ENCODE data around the gene CDH4.

The CDH4 gene

GRCh38 chr20:61487346-61487996 is 235.4 kb downstream of the CDH4 start:
- no peak for DNase-seq
- TF ChIP-seq GATA1 (IDR thresholded peaks at IDR 0.05; ENCODE audit: low read depth, low read length) = no peak
- no peak for TF ChIP-seq POLR2A (IDR thresholded peaks at IDR 0.05; ENCODE audit: low read length)

DNA sequence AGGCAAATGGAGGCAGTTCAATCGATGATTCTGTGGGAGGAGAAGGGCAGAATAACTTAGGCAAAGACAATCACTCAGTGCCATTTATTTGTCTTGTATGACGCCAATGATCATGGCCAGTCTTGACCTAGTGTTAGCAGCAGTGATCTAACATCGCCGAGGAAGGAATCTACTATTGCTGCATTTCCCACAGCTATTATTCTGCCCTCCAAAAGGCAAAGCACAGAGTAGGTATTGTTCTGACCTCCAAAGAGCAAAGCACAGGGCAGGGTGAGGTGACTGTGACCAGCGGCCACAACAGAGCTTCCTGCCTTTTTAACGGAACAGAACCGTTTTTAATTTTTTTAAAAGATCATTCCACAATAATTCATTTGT is 235.9 kb downstream of the CDH4 start:
- no peak for TF ChIP-seq POLR2A (IDR thresholded peaks at IDR 0.05; ENCODE audit: low read length)
- TF ChIP-seq GATA1 (IDR thresholded peaks at IDR 0.05; ENCODE audit: low read depth, low read length) = no peak
- no peak for DNase-seq

DNA sequence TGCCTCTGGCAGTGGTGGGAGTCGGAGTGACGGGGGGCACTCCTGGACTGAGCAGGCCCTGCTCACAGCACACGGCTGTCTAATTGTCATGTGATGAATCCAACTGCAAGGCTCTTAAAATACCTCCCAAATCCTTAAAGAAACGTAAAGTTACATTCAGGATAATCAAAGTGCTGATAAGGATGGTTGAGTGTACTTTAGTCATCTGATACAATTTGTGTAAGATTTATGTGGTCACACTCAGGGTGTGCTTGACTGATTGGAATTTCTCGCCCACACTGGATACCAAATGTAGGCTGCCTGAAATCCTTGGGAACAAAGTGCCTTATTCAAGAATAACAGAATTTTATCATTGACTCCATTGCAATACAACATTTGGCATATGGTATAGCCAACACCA is 238.7 kb downstream of the CDH4 start:
- no peak for DNase-seq
- no peak for TF ChIP-seq GATA1 (IDR thresholded peaks at IDR 0.05; ENCODE audit: low read depth, low read length)
- TF ChIP-seq POLR2A (IDR thresholded peaks at IDR 0.05; ENCODE audit: low read length) = no peak

DNA sequence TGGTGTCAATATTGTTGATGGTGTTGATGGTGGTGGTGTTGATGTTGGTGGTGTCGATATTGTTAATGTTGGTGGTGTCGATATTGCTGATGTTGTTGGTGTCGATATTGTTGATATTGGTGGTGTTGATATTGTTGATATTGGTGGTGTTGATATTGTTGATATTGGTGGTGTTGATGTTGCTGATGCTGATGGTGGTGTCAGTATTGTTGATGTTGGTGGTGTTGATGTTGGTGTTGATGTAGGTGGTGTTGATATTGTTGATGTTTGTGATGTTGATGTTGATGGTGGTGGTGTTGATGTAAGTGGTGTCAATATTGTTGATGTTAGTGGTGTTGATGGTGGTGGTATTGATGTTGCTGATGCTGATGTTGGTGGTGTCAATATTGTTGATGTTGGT is 240.0 kb downstream of the CDH4 start:
- TF ChIP-seq POLR2A (IDR thresholded peaks at IDR 0.05; ENCODE audit: low read length) (no peak), GATA1 (IDR thresholded peaks at IDR 0.05; ENCODE audit: low read depth, low read length) (no peak)
- DNase-seq = no peak

DNA sequence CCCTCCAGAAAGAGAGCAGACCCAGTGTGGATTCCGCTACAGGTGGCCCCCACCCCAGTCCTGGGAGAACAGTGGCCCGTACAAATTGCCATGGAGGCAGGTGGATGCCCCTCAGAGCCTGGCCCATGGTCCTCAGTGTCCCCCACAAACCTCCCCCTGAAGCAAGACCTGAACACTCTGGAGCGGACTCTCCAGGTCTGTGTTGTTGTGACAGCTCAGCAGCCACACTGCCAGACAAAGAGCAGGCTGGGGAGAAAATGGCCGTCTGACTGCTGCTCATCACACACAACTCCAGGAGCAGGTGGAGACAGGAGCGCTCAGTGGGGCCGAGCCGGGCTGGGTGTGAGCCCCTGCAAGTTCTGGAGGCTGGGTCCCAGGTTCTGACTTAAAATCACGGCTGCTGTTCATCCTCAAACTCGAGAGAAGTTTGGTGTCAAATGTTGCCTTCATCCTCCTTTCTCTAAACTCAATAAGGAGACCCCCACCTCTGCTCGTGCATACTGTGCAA is 241.8 kb downstream of the CDH4 start:
- DNase-seq = no peak
- no peak for TF ChIP-seq POLR2A (IDR thresholded peaks at IDR 0.05; ENCODE audit: low read length)
- TF ChIP-seq GATA1 (IDR thresholded peaks at IDR 0.05; ENCODE audit: low read depth, low read length) = no peak

- no peak for DNase-seq
- TF ChIP-seq POLR2A (IDR thresholded peaks at IDR 0.05; ENCODE audit: low read length) = no peak
- no peak for TF ChIP-seq GATA1 (IDR thresholded peaks at IDR 0.05; ENCODE audit: low read depth, low read length)
Measured at GRCh38 chr20:61494763-61495575, 242.9 kb downstream of the CDH4 start.

GRCh38 chr20:61497029-61497627 is 245.1 kb downstream of the CDH4 start:
- DNase-seq = no peak
- TF ChIP-seq POLR2A (IDR thresholded peaks at IDR 0.05; ENCODE audit: low read length) (no peak), GATA1 (IDR thresholded peaks at IDR 0.05; ENCODE audit: low read depth, low read length) (no peak)

- TF ChIP-seq GATA1 (IDR thresholded peaks at IDR 0.05; ENCODE audit: low read depth, low read length) = no peak
- TF ChIP-seq POLR2A (IDR thresholded peaks at IDR 0.05; ENCODE audit: low read length) = no peak
Measured at GRCh38 chr20:61499859-61500554, 247.9 kb downstream of the CDH4 start.

GRCh38 chr20:61500791-61501321 is 248.8 kb downstream of the CDH4 start:
- no peak for DNase-seq
- TF ChIP-seq POLR2A (IDR thresholded peaks at IDR 0.05; ENCODE audit: low read length) (no peak), GATA1 (IDR thresholded peaks at IDR 0.05; ENCODE audit: low read depth, low read length) (no peak)

More at GRCh38 chr20:61499859-61500554, 247.9 kb downstream of the CDH4 start:
- DNase-seq = no peak

- TF ChIP-seq GATA1 (IDR thresholded peaks at IDR 0.05; ENCODE audit: low read depth, low read length) (no peak), POLR2A (IDR thresholded peaks at IDR 0.05; ENCODE audit: low read length) (no peak)
- no peak for DNase-seq
Measured at GRCh38 chr20:61502433-61502832, 250.4 kb downstream of the CDH4 start.

- TF ChIP-seq GATA1 (IDR thresholded peaks at IDR 0.05; ENCODE audit: low read depth, low read length) (no peak), POLR2A (IDR thresholded peaks at IDR 0.05; ENCODE audit: low read length) (no peak)
- no peak for DNase-seq
Measured at GRCh38 chr20:61503106-61503505, 251.0 kb downstream of the CDH4 start.

- no peak for TF ChIP-seq GATA1 (IDR thresholded peaks at IDR 0.05; ENCODE audit: low read depth, low read length)
- TF ChIP-seq POLR2A (IDR thresholded peaks at IDR 0.05; ENCODE audit: low read length) = no peak
- no peak for DNase-seq
Measured at GRCh38 chr20:61505508-61505907, 253.4 kb downstream of the CDH4 start.

GRCh38 chr20:61507778-61508177 is 255.7 kb downstream of the CDH4 start:
- no peak for TF ChIP-seq GATA1 (IDR thresholded peaks at IDR 0.05; ENCODE audit: low read depth, low read length)
- TF ChIP-seq POLR2A (IDR thresholded peaks at IDR 0.05; ENCODE audit: low read length) = no peak
- no peak for DNase-seq
